Measurements from ENCODE around the gene DLG2.

DLG2 gene

DNA sequence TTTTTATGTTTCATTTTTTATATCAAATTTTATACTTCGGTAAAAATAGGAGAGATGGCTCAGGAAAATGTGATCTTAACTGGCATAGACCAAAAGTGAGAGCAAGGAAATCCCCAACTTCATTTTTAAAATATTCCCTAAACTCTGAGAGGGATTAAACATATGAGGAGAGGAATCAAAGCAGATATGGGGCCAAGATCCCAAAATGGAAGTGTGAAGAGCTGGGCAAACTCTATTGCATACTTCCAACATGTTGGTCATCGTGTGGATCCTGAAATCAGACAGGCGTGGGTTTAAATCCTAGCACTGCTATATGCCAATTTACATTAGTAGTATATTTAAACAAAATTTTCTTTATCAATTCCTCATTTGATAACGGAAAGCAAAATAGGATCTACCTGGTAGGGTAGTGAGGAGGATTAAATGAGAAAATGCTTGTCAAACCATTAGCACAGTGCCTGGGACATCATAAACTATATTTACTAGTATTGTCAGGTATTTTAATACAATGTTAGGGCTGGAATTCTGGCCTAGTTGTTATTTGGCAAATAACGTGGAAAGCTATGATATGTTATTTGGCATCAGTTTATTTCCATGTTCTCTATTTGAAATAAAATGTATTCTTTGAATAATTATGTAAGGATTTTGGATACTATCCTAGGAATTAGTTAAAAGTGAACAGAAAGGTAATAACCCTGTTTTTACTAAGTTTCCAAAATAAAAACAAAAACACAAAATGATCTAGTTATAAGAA, 1948.1 kb downstream of the DLG2 start:
- DNase-seq (ENCODE audit: low spot score): no peak

DNA sequence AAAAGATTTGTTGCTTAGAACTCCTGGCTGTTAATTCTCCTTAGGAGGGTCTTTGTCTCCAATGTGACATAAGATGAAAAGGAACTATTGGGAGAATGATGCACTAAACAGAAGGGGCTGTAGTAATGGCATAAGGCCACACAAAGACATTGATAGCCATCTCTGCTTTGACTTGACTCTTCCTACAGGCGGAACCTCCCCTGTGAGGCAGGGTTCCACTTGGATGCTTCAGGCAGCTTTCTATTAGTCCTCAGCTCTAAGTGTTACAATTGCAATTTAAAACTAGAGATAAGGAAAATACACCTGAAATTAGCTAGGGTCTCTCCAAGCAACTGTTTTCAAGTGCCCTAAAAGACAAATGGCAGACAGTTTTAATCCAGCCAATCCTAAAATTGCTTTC, 1949.4 kb downstream of the DLG2 start:
- no peak for DNase-seq (ENCODE audit: low spot score)

DNA sequence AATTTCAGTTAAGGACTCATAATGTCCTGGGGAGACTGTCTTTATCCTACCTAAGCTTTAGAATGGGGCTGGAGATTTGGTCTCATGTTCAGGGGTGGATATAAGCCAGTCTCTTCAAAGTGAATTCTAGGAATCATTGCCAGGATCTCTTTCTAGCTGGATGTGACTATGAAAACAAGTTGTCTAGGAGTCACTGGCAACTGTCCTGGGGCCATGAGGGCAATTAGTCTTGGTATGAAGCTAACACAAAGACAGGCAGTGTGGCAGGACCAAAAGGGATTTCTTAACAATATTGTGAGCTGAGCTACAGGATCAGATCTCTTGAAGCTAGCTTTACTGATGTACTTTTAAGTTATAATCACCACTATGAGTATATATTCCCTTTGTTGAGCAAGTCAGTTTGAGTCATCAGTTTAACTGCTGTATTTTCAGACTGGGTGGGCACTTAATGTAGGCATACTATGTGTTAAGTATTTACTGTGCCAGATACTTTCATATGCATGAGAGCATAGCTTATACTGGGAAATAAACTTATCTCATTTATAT, 1951.0 kb downstream of the DLG2 start:
- no peak for DNase-seq (ENCODE audit: low spot score)

DNA sequence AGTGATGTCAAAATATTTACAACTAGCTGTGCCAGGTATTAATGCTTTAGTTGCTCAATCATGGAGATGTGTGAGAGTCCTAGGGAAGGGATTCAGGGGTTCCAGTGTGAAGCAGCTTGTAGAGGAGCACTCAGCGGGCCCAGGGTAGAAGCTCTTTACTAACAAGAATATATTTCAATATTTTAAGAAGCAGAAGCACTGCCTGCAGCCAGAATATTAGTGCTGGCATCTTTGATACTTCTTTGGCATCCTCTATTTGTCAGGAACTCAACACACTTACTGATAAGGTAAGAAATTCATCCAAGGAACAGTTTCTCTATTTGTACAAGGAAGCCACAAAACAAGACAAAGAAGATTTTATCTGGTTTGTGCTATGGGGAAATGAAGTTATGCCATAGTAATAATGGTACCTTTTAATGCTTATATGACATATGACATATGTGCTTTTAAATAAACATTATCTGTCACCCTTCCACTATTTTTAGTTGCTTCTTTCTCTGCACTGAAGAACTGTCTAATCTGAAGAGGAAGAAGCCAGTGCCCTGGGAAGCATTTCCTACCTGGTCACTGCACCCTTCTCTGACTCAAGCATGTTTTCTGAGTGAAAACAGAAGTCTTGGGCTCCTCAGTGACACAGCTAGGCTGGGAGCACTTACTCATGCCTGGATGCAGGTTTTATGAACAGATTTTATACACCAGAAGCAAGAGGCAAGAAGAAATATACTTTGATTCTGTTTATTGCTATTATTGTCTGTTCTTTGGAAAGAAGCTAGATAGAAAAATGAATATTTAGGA, 1952.8 kb downstream of the DLG2 start:
- no peak for DNase-seq (ENCODE audit: low spot score)

DNA sequence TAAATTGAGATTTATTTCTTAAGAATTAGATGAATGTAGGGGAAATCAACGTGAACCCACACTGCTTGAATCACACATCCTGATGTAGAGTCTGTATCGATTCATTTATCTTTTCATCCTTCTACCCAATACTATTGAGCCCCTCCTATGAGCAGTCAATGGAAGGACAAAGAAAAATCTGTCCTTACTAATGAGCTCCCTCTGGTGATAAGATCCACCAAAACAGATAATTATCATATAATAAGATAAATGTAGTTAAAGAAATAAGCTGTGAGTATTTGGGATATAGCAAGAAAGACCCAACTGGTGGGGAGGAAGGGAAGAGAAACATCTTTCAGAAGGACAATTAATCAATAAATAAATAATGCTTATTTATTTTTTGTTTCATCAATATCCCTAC, 1955.9 kb downstream of the DLG2 start:
- DNase-seq (ENCODE audit: low spot score): no peak

DNA sequence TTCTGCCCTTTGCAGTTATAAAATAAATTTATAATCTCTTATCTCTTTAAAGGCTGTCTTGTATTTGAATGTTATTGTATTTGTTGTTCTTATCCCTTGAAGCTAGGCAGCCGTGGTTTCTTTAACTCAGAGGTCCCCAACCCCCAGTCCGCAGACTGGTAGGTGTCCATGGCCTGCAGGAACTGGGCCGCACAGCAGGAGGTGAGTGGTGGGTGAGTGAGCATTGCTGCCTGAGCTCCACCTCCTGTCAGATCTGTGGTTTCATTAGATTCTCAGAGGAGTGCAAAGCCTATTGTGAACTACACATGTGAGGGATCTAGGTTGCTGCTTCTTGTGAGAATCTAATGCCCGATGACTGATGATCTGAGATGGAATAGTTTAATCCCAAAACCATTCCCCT, 1961.0 kb downstream of the DLG2 start:
- no peak for DNase-seq (ENCODE audit: low spot score)

DNA sequence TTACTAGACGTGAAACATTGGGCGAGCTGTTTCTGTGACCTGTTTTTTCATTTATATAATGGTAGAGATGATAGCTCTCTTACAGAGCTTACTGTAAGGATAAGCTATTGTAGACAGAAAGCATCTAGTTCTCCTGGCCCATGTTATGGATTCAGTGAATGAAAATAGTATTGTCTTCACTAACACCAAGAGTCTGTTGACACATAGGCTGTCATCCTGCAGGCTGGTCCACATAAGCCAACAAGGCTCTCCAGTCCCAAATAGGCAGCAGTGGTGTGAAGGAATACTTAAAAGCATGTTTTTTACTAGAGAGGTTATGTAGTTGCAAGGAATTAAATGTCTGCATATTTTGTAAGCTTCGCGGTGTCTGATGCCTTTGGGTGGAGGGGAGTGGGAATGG, 1963.2 kb downstream of the DLG2 start:
- DNase-seq (ENCODE audit: low spot score): no peak

DNA sequence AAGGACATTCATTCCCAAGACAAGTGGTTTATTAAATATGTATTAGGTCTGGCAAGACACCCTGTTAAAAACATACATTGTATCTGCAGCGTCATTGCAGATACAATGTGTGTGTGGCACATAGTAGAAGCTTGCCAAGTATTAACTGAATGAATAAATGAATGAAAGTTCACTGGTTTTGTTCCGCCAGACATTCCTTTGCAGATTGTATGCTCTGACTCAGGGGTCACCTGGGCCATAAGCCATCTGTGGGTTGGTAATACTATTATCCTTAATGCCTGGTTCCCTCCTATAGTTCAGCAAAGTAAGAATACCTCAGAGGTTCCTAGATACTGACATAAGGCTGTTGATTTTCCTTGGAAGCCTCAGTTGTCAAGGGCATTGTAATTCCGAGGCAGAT, 1963.7 kb downstream of the DLG2 start:
- no peak for DNase-seq (ENCODE audit: low spot score)

DNA sequence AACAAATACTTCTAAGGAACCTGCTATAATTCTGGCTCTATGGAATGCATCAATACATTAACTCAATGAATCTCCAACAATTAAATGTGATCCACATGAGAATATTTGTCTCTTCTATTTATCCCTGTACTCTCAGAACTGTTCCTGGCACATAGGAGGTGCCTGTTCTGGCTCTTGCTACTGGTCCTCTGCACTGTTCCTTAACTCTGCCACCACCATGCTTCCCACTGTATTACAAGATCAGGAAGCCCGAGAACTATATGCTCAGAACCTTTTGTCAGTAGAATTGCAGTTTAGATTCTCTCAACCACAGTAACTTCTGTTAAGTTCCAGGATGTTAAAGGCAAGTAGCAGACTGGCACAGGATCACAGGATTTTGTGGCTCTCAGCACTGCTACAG, 1964.7 kb downstream of the DLG2 start:
- no peak for DNase-seq (ENCODE audit: low spot score)

DNA sequence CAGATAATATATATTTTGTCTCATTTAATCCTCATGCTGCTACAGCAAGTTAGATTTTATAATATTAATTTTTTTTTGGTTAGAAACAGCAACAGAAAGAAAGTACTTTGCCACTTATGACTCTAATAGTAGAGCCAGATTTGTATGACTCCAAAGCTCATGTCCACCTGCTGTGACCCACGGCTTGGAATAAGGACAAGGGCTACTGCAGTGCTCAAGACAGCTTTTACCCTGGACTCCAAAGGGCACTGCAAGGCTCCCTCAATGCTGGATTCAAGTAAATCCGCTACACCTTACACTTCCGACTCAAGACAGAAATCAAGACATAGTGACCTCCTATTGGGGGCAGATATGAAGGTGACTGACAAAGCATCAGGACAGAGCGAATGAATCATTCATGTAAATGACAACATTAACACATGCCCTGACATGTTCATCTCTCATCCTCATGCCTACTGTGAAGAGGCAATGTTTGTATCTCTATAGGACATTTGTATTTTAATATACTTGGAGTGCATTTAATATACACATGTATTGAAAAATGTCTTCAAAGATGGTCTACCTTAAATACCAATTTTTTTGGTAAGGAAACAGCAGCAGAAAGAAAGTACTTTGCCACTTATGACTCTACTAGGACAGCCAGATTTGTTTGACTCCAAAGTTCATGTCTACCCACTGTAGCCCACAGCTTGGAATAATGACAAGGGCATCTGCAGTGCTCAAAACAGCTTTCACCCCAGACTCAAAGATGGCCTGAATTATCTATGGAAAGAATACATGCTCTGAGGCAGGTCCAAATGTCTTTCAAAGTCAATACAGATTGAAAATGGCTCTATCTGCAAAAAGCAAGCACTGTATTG, 1965.4 kb downstream of the DLG2 start:
- no peak for DNase-seq (ENCODE audit: low spot score)

DNA sequence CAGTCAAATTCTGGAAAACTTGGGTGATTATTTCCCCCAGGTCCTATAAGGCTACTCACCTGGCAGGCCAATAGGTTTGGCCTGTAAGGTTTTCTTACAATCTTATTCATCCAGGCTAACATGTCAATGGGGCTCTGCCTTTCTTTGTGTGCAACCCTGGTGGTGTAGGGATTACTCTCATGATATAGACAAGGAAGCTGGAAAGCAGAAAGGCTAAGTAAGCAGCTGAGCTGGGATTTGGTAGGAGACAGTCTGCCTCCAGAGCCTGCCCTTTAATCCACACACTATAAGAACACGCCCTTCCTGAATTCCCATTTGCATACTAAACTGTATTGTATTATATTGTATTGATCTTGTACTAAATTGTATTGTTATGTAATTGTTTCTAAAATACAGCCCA, 1967.7 kb downstream of the DLG2 start:
- DNase-seq (ENCODE audit: low spot score): no peak

DNA sequence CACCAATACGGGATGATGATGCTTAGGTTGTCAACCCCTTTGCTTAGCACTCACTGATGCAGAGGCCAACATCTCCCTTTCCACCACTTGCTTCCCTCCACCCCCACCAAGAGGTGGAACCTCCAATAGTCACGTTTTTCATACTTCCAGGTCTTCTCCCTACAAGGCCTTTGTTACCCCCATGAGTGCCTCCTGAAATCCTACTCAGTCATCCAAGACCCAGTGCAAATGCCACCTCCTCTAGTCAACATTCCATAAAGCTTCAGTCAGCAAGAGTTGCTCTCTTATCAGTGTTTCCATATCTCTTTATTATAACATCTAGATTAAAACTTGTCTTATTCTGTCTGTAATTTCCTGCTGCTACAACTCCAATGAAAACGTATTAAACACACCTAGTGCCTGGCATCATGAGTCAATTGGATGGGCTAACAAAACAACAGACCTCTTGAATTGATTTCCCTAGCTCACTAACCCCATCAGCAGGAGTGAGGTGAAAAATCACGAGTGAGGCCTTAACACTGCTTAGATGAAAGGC, 1970.3 kb downstream of the DLG2 start:
- no peak for DNase-seq (ENCODE audit: low spot score)

DNA sequence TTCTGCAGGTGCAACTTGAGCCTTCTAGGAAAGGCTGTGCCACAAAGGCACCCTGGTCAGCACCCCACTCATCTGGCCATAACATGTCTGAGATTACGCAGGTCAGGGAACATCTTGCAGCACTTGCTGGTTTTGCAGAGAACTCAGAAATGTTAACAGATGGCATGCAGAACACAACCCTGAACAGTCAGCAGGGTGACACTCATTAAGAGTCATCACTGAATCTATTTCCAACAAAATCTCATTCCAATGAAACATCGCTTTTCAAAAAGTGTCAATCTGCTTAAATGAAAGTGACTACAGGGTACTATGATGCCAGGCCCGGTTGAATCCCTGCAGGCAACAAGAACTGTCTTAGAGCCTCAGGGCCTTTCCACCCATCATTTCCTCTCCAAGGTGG, 1971.2 kb downstream of the DLG2 start:
- DNase-seq (ENCODE audit: low spot score): no peak

DNA sequence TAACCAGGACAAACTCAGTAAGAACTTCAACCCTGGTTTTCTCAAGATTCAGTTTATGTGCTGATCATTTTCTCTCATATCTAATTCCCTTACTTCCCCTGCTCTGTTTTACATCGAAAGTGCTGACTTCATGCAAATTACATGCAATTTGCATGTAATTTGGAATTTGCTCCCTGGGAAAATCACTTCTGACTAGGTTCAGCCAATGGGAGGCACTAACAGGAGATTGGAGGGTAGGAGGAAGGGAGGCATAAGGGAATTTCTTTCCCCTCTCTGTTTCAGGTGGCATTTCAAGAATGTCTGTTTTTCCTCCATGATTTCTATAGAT, 1977.7 kb downstream of the DLG2 start:
- DNase-seq (ENCODE audit: low spot score): no peak

DNA sequence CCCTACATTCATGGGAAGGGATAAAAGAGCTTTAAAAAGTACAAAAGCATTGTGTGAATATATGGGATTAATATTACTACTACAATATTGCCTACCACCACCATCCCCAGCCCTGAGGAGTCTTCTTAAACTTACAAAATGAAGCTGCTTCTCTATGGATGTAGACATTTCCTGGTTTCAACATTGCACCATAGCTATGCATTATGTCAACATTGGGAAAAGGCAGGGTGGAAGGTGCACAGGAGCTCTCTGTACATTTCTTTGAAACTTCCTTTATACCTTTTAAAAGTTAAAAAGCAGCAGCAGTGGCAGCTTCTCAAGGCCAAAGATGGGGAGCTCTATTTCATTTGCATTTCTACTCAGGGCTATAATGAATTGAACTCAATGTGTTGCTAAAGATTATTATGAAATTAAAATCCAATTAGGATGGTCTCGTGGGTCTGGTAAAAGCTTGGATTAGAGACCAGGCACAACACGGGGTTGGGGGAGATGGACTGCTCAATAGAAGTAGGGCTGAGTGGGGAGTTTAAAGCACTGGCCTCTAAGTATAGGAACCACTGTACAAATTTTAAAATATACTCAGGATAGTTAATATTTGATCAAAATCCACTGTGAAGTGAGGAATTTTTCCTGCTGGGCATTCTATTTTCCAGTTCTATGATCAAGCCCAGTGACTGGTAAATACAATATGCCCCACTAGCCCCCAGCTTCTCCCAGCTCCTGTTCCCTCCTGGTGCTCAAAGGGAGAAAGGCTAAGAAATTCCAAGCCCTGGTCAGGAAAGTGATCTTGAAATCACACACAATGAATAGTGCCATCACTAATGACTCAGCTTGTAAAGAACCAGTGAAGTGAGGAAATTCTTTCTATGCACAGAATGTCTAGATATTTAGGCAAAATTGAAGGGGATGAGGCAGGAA, 1978.3 kb downstream of the DLG2 start:
- no peak for DNase-seq (ENCODE audit: low spot score)

DNA sequence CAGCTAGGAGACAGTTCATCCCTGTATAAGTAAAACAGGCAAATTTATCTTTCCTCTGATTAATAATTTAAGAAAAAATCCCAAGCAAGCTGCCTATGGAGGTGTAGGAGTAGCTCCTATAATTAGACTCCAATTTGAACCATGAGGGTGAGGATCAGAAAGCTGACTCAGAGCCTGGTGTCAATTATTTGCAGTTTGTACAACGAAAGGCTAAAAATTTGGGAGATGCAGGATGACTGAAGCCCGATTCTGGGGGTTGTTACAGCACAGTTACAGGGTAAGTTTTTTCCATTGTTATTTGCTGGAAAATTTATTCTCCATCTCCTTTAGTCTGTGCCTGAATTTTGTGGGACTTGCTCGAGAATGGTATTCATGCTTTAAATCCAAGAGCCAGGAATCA, 1981.6 kb downstream of the DLG2 start:
- DNase-seq (ENCODE audit: low spot score): no peak

DNA sequence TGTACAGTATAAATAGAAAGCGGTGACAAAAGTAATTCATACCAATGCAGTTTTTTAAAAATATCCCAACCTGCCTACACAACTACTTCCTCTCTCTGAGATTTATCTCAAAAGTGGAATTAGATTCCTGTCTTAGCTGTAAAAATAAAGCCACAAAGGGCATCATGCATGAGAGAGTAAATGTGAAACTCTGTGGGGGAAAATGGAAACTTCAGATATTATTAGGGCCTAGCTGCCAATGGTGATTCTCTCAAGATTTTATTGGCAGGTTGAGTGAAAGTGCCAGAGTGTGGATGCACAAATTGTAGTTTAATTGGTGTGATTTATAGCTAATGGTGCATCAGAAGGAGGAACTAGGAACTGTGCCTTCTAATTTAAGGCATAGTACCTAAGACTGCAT, 1984.0 kb downstream of the DLG2 start:
- no peak for DNase-seq (ENCODE audit: low spot score)

DNA sequence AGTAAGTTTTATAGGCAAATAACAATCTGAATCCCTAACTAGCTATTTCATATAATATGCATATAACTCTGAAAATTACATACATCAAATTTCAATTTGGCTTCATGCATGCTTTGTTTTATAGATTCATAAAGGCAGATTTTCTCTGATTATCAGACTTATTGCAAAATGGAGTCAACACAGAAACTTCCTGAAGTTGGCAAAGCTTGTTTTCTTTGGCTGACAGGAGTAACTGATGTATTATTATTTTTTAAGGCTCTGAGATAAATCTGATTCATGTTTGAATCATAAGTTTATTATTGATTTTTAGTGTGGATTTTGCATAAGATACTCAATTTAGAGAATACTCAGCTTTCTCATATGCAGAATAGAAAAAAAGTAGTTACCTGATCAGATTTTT, 1984.6 kb downstream of the DLG2 start:
- DNase-seq (ENCODE audit: low spot score): no peak

DNA sequence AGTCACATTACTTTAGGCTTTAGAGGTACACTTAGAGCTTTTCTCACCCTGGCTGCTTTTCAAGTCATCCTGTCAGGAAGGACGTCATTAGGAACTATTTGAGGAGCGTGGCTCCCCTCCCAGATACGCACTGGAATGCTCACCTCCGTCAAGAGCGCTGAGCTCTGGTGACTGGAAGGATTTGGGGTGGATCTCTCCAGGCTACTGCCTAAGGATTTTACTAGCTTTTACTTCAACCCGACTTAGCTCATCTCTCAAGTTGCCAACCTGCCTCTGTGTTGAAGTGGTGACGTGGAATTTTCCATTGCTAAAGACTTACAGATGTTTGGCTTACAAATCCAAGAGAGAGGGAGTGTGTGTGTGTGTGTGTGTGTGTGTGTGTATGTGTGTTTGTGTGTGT, 1985.6 kb downstream of the DLG2 start:
- no peak for DNase-seq (ENCODE audit: low spot score)

DNA sequence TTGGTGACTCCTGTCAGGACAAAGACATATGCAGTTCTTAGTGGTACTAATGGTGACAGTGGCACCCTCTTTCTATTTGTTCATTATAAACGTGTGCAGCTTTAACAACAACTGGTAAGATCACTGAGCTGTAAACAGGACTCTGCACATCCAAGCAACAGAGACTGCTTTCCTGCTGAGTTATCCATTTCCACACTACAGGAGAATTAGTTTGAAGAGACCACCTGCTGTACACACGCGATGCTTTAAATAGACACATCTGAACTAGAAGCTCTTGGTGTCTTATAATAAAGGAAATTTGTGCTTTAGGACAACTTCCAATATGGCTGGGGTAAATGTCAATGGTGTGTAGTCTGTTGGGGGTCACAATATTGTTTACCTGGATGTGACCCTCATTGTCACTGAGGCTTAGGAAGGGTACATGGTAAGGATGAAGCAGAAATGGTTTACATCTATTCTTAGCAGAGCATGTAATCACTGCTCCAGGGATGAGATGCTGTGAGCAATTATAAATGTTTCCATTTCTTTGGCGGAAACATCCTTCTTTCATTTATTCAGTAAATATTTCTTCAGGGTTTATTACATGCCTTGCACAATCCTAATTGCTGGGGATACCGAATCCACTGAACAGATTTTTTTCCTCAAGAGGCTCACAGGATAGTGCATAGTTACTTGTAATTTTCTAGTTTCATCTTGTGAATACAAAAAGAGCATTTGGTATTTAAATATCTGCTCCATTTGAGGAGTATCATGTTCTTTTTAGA, 1987.0 kb downstream of the DLG2 start:
- no peak for DNase-seq (ENCODE audit: low spot score)

DNA sequence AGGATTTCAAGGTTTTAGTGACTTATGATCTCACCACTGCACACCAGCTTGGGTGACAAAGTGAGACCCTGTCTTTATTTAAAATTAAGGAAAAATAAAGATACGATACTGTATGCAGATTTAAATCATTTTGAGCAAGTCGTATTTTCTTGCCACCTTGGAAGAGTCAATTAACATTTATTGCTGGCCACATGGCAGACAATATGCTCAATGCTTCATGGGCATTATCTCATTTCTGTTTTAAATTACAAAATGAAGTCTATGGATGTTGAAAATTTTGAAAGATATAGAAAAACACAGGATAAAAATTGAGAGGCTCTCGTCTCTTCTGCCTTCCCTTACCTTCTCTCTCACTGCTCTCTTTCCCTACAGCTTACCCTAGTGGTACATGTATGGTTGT, 1992.0 kb downstream of the DLG2 start:
- DNase-seq (ENCODE audit: low spot score): no peak

Measured in CD4-positive, alpha-beta T cell treated with Interleukin-2 at 100 ng/mL for 4 hours (primary cell).